ENCODE measurements around the gene TMEM94. TPM values are rescaled to one million over a fixed set of nuclear protein-coding genes. Genes with fewer than 3 reads are reported as not detected.

TMEM94 gene
- total and polyA plus RNA-seq, 2 of the 4 experiments (the other 2 are of a cell fraction) = 8.4 to 64.7 TPM

GRCh38 chr17:75447951-75448856, 8.2 kb upstream of the TMEM94 start:
- Histone ChIP-seq H4K5ac (ENCODE audit: low read depth, low read length) (no peak overlapping the region; the same call in 1 of the 2 replicates), H3K4me1 (ENCODE audit: control insufficient read depth, insufficient read depth, low read length) (peaks cover under 1% of the 10 kb centered on the region; the same call in 1 of the 2 replicates), H3K9me1 (ENCODE audit: insufficient read depth, low read length) (peaks cover 4% of the 10 kb centered on the region), H3K4me3 (ENCODE audit: insufficient read depth, low read depth, low read length) (no peak overlapping the region), H2BK5ac (ENCODE audit: low read depth, low read length, poor library complexity, severe bottlenecking) (no peak overlapping the region), H3K9ac (ENCODE audit: low read depth, low read length) (no peak overlapping the region), H2AK5ac (ENCODE audit: low read depth, low read length) (peak overlapping the region; percentile 2; the same call in 1 of the 2 replicates), H2AK9ac (replicated peaks; ENCODE audit: low read depth, low read length, poor library complexity) (no peak overlapping the region), H3K14ac (replicated peaks; ENCODE audit: low read depth, low read length) (0 out of 2 replicates have a peak overlapping the region, but pooled peaks have one; percentile 0), H3K4me2 (ENCODE audit: low read depth, low read length) (no peak overlapping the region), H2BK120ac (ENCODE audit: low read depth, low read length) (no peak overlapping the region), H3K23ac (ENCODE audit: low read depth, low read length) (no peak overlapping the region), H3K9me3 (ENCODE audit: control insufficient read depth, insufficient read depth, low read length) (no peaks in the 10 kb centered on the region), H4K8ac (ENCODE audit: low read depth in 2 of 2, low read length in 2 of 2) (no peak overlapping the region), H3K18ac (ENCODE audit: low read depth, low read length) (no peak overlapping the region), H2AFZ (replicated peaks; ENCODE audit: low read length, poor library complexity) (no peak overlapping the region), H3K27me3 (ENCODE audit: control insufficient read depth, insufficient read depth, low read length) (no peaks in the 10 kb centered on the region), H2BK20ac (ENCODE audit: low read depth, low read length) (no peak overlapping the region), H4K91ac (ENCODE audit: insufficient read depth, low read depth, low read length) (no peak overlapping the region), H3K79me1 (ENCODE audit: low read depth in 1 of 2, low read length in 2 of 2) (no peaks in the 10 kb centered on the region), H2BK15ac (ENCODE audit: low read depth, low read length) (no peak overlapping the region), H3K36me3 (ENCODE audit: control insufficient read depth, insufficient read depth, low read length) (no peaks in the 10 kb centered on the region), H4K20me1 (ENCODE audit: insufficient read depth, low read length) (no peaks in the 10 kb centered on the region), H3K4ac (ENCODE audit: low read depth, low read length) (peak overlapping the region; percentile 24; the same call in 1 of the 2 replicates), H3K56ac (ENCODE audit: extremely low read depth, insufficient read depth, low read length) (no peak overlapping the region), H3K27ac (ENCODE audit: insufficient read depth, low read length) (no peak overlapping the region)
- in situ Hi-C loops (cut with MboI; ENCODE audit: low sequenced_read_pairs) = no loop called here
- 90% methylated on average over 6 of the region's 17 CpGs; no CpG with 5 or more reads in 1 of the 2 experiments for WGBS, 2 experiments (ENCODE audit: extremely low coverage in 2 of 2, insufficient read length in 1 of 2)
- dilution Hi-C loops (cut with HindIII; ENCODE audit: low sequenced_read_pairs, unreplicated experiment) = no loop called here
- ChIA-PET CTCF (interaction anchor here (0.6 kb wide), 1 partner anchor 126 kb away, joined by 5 read pairs; no protein-coding TSS in a partner anchor), POLR2A (ENCODE audit: unreplicated experiment) (no interaction called here)
- intact Hi-C loops (cut with micrococcal nuclease) = no loop called here
- BruUV-seq (replicated peaks) = no TSS peak
- DNase-seq (peak; percentile 23), ATAC-seq (ENCODE audit: low read depth) (no peak)
- TF ChIP-seq RAD21 (IDR thresholded peaks at IDR 0.05; ENCODE audit: low read length) (no peak), MXI1 (IDR thresholded peaks at IDR 0.05; ENCODE audit: borderline replicate concordance, low read depth, low read length) (no peak), BHLHE40 (IDR thresholded peaks at IDR 0.05; ENCODE audit: low read depth, low read length) (no peak), MAFK (IDR thresholded peaks at IDR 0.05; ENCODE audit: low read depth, low read length) (no peak), POLR2A (IDR thresholded peaks at IDR 0.05; ENCODE audit: low read depth, low read length) (no peak), RCOR1 (IDR thresholded peaks at IDR 0.05; ENCODE audit: insufficient replicate concordance, low read length) (no peak)

All from IMR-90 (cell line).